CD4-positive, alpha-beta T cell treated with Interleukin-6 at 100 ng/mL for 8 hours (primary cell): ENCODE results near the gene CTAG1A.
"Not testable (repeated sequence)": the region's sequence is repeated elsewhere in the genome, so short reads cannot be mapped to it uniquely, and the experiment has no call there.

ENCODE experiments used
- DNase-seq: peaks from one replicate; pipeline ENCODE4 v3.0.0-alpha.2; 2020; ENCODE audit warnings: mixed read lengths, low spot score

Gene CTAG1A

GRCh38 chrX:154584585-154585183 lies at the start of gene CTAG1A:
Gene CTAG1A (plus strand): TSS chrX:154585133. CDS start chrX:154585207, 74 bp downstream.
- DNase-seq, result not testable (repeated sequence)

- no peak for DNase-seq
These were observed 49.0 kb upstream of the CTAG1A start for GRCh38 chrX:154535892-154536291.

GRCh38 chrX:154539077-154539476 lies 45.9 kb upstream of the CTAG1A start:
- no peak for DNase-seq

GRCh38 chrX:154540365-154540764 lies 44.6 kb upstream of the CTAG1A start:
- not testable (repeated sequence) for DNase-seq

GRCh38 chrX:154540897-154541535 lies 43.9 kb upstream of the CTAG1A start:
- no peak for DNase-seq

GRCh38 chrX:154541589-154541895 lies 43.4 kb upstream of the CTAG1A start:
- no peak for DNase-seq

GRCh38 chrX:154541896-154542722 lies 42.8 kb upstream of the CTAG1A start:
- no peak for DNase-seq

GRCh38 chrX:154542723-154543424 lies 42.1 kb upstream of the CTAG1A start:
- DNase-seq, result no peak

- no peak for DNase-seq
These were observed 39.2 kb upstream of the CTAG1A start for GRCh38 chrX:154545673-154546274.

GRCh38 chrX:154546354-154547244 lies 38.3 kb upstream of the CTAG1A start, which contains the start of gene G6PD:
Gene G6PD (minus strand): TSS chrX:154546846. CDS start chrX:154546155, 691 bp downstream.
- peak; percentile 80 for DNase-seq

- DNase-seq, result peak; percentile 86
These were observed 37.5 kb upstream of the CTAG1A start, which contains the start of gene IKBKG for GRCh38 chrX:154547245-154548027. Gene IKBKG (plus strand): TSS chrX:154547620. CDS start chrX:154552003, 4,383 bp downstream.

GRCh38 chrX:154548028-154548316 lies 37.0 kb upstream of the CTAG1A start:
- no peak for DNase-seq

- DNase-seq, result no peak
These were observed 35.2 kb upstream of the CTAG1A start for GRCh38 chrX:154549766-154550165.

- DNase-seq, result not testable (repeated sequence)
These were observed 32.7 kb upstream of the CTAG1A start for GRCh38 chrX:154552112-154552806.

GRCh38 chrX:154558060-154558690 lies 26.8 kb upstream of the CTAG1A start:
- not testable (repeated sequence) for DNase-seq

GRCh38 chrX:154558896-154559295 lies 26.0 kb upstream of the CTAG1A start:
- DNase-seq, result not testable (repeated sequence)

- DNase-seq, result not testable (repeated sequence)
These were observed 24.6 kb upstream of the CTAG1A start for GRCh38 chrX:154560326-154560725.

GRCh38 chrX:154562295-154562694 lies 22.6 kb upstream of the CTAG1A start:
- not testable (repeated sequence) for DNase-seq

GRCh38 chrX:154570361-154570760 lies 14.6 kb upstream of the CTAG1A start:
- not testable (repeated sequence) for DNase-seq
